PC-9 (cell line): ENCODE data around the gene KRT4. TPM values are rescaled to one million over a fixed set of nuclear protein-coding genes. Genes with fewer than 3 reads are reported as not detected.

Experiments
- BruUV-seq: library from RNA; stranded (reverse); fragments of 400-500 nt; replicated peaks from 2 replicates; lab custom pipeline; 2021; lab: Mats Ljungman, UMichigan
- CTCF ChIA-PET: fragments of 300-600 bp; sonication (Branson Sonifier 250); formaldehyde crosslinking; loops from one replicate; lab custom pipeline; 2022; ENCODE audit warnings: antibody characterized with exemption; lab: Charles Lee
- POLR2A ChIA-PET: fragments of 300-600 bp; sonication (Branson Sonifier 250); formaldehyde crosslinking; loops from one replicate; lab custom pipeline; 2022; ENCODE audit warnings: antibody characterized with exemption; ENCODE audit not compliant: unreplicated experiment; lab: Charles Lee
- DNase-seq, 2 experiments: peaks; one replicate each; pipeline versions ENCODE4 v3.0.0 to v3.0.0-alpha.2; 2015 to 2022; ENCODE audit warnings: mixed read lengths in 1 of 2
- H2AFZ ChIP-seq: fragments of 200-600 bp; sonication (generic); 2 replicates; pipeline ENCODE4 v1.8.1; 2017; ENCODE audit warnings: antibody characterized with exemption
- H3F3A ChIP-seq: fragments of 200-600 bp; sonication (generic); 2 replicates; pipeline ENCODE4 v1.8.1; 2017; ENCODE audit warnings: antibody characterized with exemption, mild to moderate bottlenecking, low read depth; ENCODE audit not compliant: insufficient read depth
- H3K27ac ChIP-seq: fragments of 200-600 bp; sonication (generic); 2 replicates; pipeline ENCODE4 v1.6.1; 2016; ENCODE audit warnings: mixed run types
- H3K27me3 ChIP-seq: fragments of 200-600 bp; sonication (generic); 2 replicates; pipeline ENCODE4 v1.6.1; 2016; ENCODE audit warnings: low read depth, mixed run types; ENCODE audit not compliant: insufficient read depth
- H3K36me3 ChIP-seq: fragments of 200-600 bp; sonication (generic); 2 replicates; pipeline ENCODE4 v1.6.1; 2016; ENCODE audit warnings: low read depth, mixed run types
- H3K4me1 ChIP-seq: fragments of 200-600 bp; sonication (generic); replicated peaks from 2 replicates; pipeline ENCODE4 v1.6.1; 2016; ENCODE audit warnings: mixed run types; ENCODE audit not compliant: insufficient read depth
- H3K4me2 ChIP-seq: fragments of 200-600 bp; sonication (generic); 2 replicates; pipeline ENCODE4 v1.6.1; 2017; ENCODE audit warnings: mixed run types
- H3K4me3 ChIP-seq: fragments of 200-600 bp; sonication (generic); 2 replicates; pipeline ENCODE4 v1.6.1; 2016; ENCODE audit warnings: mixed run types
- H3K79me2 ChIP-seq: fragments of 200-600 bp; sonication (generic); 2 replicates; pipeline ENCODE4 v1.6.1; 2017; ENCODE audit warnings: low read depth, mixed run types
- H3K9me2 ChIP-seq: fragments of 200-600 bp; sonication (generic); 2 replicates; pipeline ENCODE4 v1.8.1; 2017; ENCODE audit warnings: mild to moderate bottlenecking; ENCODE audit not compliant: insufficient read depth
- H3K9me3 ChIP-seq: fragments of 200-600 bp; sonication (generic); 2 replicates; pipeline ENCODE4 v1.8.1; 2016; ENCODE audit warnings: low read depth; ENCODE audit not compliant: insufficient read depth
- H4K20me1 ChIP-seq: fragments of 200-600 bp; sonication (generic); 2 replicates; pipeline ENCODE4 v1.8.1; 2017; ENCODE audit not compliant: insufficient read depth
- CTCF ChIP-seq: fragments of 200-600 bp; sonication (generic); conservative IDR thresholded peaks from 2 replicates; pipeline ENCODE4 v1.6.1; 2017; ENCODE audit warnings: mixed run types, antibody characterized with exemption, mild to moderate bottlenecking, moderate library complexity
- EZH2 ChIP-seq: fragments of 200-600 bp; sonication (generic); IDR thresholded peaks from 2 replicates; pipeline ENCODE4 v1.8.0; 2017; ENCODE audit warnings: antibody characterized with exemption, low read depth
- intact Hi-C: fragments of 100-400 bp; cut with micrococcal nuclease; formaldehyde crosslinking; loops from one replicate; pipeline ENCODE4 v1.10.0; 2022; ENCODE audit not compliant: unreplicated experiment
- total RNA-seq: library from RNA; stranded (reverse); gene quantifications from 2 replicates; pipeline ENCODE4 v1.2.3, GENCODE V29; 2021

Gene KRT4
- total RNA-seq, 1 experiment from 2014 or later, result 3.0 TPM

GRCh38 chr12:52812749-52813148 is 1.2 kb downstream of the KRT4 start:
- intact Hi-C loops, result no loop called here
- ChIA-PET POLR2A (no interaction called here), CTCF (no interaction called here)
- TF ChIP-seq EZH2 (no peak), CTCF (no peak)
- H3K27me3 ChIP-seq, result no peaks in the 10 kb centered on the region
- H3K4me3 ChIP-seq, result no peak overlapping the region
- H3K9me2 ChIP-seq, result no peaks in the 10 kb centered on the region
- no peak for DNase-seq
- no peak overlapping the region for H2AFZ ChIP-seq
- no TSS peak for BruUV-seq
- H3K4me1 ChIP-seq, result peaks cover 8% of the 10 kb centered on the region
- H3K36me3 ChIP-seq, result no peaks in the 10 kb centered on the region
- no peaks in the 10 kb centered on the region for H4K20me1 ChIP-seq
- no peaks in the 10 kb centered on the region for H3K9me3 ChIP-seq
- no peak overlapping the region for H3K4me2 ChIP-seq
- no peaks in the 10 kb centered on the region for H3F3A ChIP-seq
- H3K79me2 ChIP-seq, result no peaks in the 10 kb centered on the region
- no peak overlapping the region for H3K27ac ChIP-seq

- no peak overlapping the region for H3K4me3 ChIP-seq
- POLR2A ChIA-PET, result interaction anchor here (0.6 kb wide), 1 partner anchor 626 kb away, joined by 4 read pairs; no protein-coding TSS in a partner anchor
- H3K27me3 ChIP-seq, result no peaks in the 10 kb centered on the region
- CTCF ChIA-PET, result no interaction called here
- no peak overlapping the region for H3K4me2 ChIP-seq
- H3K27ac ChIP-seq, result no peak overlapping the region
- no TSS peak for BruUV-seq
- H4K20me1 ChIP-seq, result no peaks in the 10 kb centered on the region
- TF ChIP-seq CTCF, result no peak
- no peak for TF ChIP-seq EZH2
- H3F3A ChIP-seq, result no peaks in the 10 kb centered on the region
- H3K9me3 ChIP-seq, result no peaks in the 10 kb centered on the region
- no peaks in the 10 kb centered on the region for H3K79me2 ChIP-seq
- intact Hi-C loops, result no loop called here
- no peaks in the 10 kb centered on the region for H3K36me3 ChIP-seq
- no peaks in the 10 kb centered on the region for H3K9me2 ChIP-seq
- H3K4me1 ChIP-seq, result peaks cover 8% of the 10 kb centered on the region
- DNase-seq, result no peak
- H2AFZ ChIP-seq, result no peak overlapping the region
Measured at GRCh38 chr12:52812073-52812400, 1.9 kb downstream of the KRT4 start.

GRCh38 chr12:52811191-52812072 is 2.5 kb downstream of the KRT4 start:
- Histone ChIP-seq H3K79me2 (no peaks in the 10 kb centered on the region), H3K9me2 (no peaks in the 10 kb centered on the region), H3K36me3 (no peaks in the 10 kb centered on the region), H3K4me2 (no peak overlapping the region), H3K4me1 (peaks cover 8% of the 10 kb centered on the region), H4K20me1 (no peaks in the 10 kb centered on the region), H3K4me3 (no peak overlapping the region), H3K27ac (no peak overlapping the region), H3K27me3 (no peaks in the 10 kb centered on the region), H3K9me3 (no peaks in the 10 kb centered on the region), H2AFZ (no peak overlapping the region), H3F3A (no peaks in the 10 kb centered on the region)
- intact Hi-C loops, result no loop called here
- TF ChIP-seq CTCF (no peak), EZH2 (no peak)
- CTCF ChIA-PET, result no interaction called here
- BruUV-seq, result no TSS peak
- POLR2A ChIA-PET, result no interaction called here
- no peak for DNase-seq
